NCI-H446 treated with DMSO at 0.1 percent for 48 hours (cell line): ENCODE measurements around the gene ANKS3.

Experiments used
- DNase-seq: peaks from one replicate; lab custom pipeline; 2025; lab: John Stamatoyannopoulos, UW

Gene ANKS3

GRCh38 chr16:4724661-4725270 is 9.3 kb downstream of the ANKS3 start:
- DNase-seq, result no peak

GRCh38 chr16:4723071-4723767 is 10.9 kb downstream of the ANKS3 start:
- no peak for DNase-seq

- DNase-seq, result no peak
Observed at GRCh38 chr16:4718466-4718865, 15.6 kb downstream of the ANKS3 start.

GRCh38 chr16:4714996-4715395 is 19.1 kb downstream of the ANKS3 start:
- DNase-seq, result no peak

DNA sequence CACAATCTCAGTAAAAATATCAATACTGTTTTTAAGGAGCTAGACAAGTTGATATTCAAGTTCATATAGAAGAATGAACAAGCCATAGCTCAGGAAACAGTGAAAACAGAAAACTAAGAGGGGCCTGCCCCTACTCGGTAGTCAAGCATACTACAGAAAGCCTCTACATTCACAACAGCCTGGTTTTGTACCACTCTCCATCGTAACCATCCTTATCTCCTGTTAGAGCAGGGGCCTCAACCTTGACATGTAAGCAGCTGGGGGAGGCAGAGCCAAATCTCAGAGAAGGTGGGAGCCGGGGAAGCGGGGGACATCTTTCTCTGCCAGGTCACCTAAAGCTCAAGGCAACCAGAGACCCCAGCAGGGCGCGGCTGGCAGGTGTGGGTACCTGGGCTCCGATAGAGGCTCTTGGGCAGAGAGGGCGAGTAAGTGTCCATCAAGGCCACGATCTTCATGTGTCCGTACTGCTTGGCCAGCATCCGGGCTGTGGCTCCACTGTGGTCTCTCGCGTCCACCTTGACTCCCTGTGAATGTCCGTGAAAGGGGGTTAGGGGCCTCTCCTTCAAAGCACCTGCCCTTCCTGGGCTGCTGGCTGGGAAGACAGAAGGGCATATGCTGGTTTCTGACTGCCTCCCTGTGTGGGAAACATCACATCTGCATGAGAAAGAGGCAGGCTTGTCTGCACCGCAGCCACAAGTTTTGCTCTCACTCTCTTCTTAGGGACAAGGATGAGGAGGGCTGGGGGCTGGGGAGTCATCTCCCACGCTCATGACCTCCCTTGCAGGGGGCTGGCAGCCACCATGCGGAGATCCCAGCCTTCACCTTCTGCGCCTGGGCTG is 20.2 kb downstream of the ANKS3 start:
- no peak for DNase-seq

- DNase-seq, result no peak
Observed at GRCh38 chr16:4709481-4709880, 24.6 kb downstream of the ANKS3 start.

GRCh38 chr16:4706871-4707270 is 27.2 kb downstream of the ANKS3 start:
- no peak for DNase-seq

DNA sequence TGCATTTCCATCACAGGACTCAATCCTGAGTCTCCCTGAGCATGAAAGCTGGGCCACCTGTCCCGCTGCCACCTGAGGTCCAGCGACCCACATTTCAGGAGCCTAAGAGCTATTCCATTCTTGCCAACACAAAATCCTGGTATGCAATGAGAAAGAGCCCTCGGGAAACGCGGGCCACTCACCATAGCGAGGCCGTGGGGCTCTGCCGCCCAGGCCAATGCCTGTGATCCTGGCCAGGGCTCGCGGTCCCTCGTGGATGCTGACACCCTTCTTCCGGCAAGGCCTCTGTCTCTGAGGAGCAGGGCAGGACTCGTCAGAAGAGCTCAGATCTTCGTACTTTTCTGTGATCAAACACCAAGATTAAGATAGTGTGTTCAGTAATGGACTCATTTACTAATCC is 29.2 kb downstream of the ANKS3 start:
- DNase-seq, result no peak

GRCh38 chr16:4704491-4704890 is 29.6 kb downstream of the ANKS3 start:
- DNase-seq, result no peak

GRCh38 chr16:4703906-4704305 is 30.2 kb downstream of the ANKS3 start:
- no peak for DNase-seq

- DNase-seq, result no peak
Observed at GRCh38 chr16:4702466-4702808, 31.6 kb downstream of the ANKS3 start.

GRCh38 chr16:4701791-4702465 is 32.1 kb downstream of the ANKS3 start:
- DNase-seq, result no peak

- no peak for DNase-seq
Observed at GRCh38 chr16:4700997-4701743, 32.9 kb downstream of the ANKS3 start.

DNA sequence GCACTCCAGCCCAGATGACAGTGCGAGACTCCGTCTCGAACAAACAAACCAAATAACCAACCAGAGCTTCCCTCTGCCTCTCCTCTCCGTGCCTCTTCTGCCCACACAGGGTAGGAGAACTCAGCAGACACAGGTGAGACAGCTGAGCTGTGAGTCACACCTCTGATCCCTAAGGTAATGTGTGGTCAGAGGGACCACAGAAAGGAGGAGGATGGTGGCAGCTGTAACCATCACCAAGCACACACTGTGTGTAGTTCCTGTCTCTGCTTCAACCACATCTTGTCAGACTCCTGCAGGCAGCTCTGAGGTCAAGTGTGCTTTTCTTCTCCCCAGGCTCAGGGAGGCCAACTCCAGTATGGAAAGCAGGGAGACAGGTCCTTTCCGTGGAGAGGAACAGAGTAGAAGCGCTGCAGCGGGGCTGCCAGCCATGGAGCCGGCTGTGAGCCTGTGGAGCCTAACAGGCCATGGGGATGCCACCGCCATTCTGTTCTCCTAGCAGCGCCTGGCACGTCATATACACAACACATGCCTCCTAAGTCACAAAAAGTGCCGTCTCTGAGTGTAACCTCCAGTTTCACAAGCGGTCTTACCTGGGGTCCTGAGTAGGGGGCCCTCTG is 33.6 kb downstream of the ANKS3 start:
- no peak for DNase-seq

DNA sequence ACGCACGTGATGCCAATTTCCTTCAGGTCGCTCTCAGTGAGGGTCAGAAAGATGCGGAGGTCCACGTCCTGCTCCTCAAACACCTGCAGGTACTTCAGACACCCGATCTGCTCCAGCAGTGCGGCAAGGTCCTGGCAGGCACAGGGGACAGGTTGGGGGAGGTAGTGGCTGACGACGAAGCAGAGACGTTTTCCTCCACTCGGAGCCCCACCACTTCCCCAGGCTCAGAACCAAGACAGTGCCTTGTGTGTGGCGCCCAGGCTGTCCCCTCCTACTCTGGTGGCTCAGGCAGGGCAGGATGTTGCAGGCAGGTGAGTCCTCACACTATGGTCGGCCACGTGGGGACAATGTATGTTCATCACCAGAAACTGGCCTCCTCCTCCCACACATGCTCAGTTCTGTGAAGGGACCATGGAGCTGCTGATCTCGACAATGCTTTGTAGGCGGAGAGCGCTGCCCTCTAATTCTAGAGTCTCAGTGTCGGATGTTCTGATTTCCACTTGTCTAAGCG is 35.0 kb downstream of the ANKS3 start:
- DNase-seq, result no peak

DNA sequence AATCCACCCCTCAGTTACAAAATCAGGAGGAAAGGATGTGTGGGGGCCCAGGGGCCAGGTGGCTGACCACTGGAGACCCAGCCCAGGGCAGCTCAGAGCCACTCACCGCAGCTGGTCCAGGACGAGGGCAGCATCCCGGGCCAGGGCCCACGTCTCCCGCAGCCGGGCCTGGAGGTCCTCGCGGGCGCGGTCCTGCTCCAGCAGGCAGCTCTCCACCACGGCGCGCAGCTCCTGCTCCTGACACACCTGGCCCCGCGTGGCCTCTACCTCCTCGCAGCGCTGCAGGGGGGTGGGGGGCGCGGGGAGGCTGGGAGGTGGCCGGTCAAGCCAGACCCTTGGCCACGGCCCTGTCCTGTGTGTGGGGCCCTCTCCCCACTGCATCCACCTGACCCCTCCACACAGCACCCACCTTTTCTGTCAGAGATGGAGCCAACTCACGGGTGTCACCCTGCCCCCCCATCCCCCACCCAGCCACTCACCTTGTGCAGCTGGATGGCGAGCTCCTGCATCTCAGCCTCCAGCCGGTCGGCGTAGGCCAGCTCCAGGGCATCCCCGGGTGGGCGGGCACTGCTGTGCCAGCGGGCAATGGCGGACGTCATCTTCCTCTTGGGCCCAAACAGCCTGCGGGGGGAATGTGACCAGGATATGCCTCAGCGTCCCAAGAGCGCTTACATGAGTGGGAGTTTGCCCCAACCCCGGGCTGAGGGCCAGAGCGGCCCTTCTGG is 35.6 kb downstream of the ANKS3 start:
- no peak for DNase-seq

- DNase-seq, result no peak
Observed at GRCh38 chr16:4697848-4698291, 36.2 kb downstream of the ANKS3 start.

DNA sequence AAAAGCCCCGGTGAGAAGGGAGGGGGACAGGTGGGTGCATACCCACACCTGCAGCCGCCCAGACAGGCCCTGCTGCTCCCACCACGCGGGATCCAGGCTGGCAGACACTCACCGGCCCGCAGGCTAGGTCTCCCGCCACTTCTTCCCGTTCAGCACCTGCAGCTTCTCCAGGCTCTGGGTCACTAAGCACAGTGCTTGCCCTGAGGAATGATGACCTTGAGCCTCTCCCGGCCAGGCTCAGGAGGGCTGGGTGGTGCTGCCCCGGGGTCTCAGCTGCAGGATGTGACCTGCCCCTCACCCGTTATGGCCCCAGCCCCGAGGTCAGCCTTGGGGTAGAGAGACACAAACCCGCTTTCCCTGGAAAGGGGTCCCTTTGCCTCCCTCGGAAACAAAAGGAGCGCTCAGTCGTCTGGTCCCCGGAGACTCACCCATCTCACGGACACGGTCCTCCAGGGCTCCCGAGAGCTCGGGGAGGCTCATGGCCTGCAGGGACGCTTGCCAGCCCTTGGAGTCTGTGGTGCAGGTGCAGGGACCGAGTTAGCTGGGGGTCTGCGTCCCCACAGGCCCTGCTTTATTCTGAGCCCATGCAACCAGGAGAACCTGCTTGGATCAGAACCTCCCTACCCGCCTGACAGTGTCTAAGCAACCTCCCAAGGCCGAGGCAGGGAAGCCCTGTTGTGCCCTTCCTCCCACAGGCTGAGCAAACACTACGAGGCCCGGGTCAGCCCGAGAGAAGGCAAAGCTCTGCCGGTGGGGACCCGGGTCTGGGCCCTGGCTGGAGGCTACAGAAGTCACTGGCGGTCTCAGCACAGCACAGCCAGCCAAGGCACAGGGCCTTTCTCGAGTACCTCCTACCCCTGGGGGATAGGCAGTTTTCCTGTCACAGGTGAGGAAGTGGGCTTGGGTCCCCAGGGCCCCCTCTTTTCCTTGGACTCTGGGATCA is 36.9 kb downstream of the ANKS3 start:
- DNase-seq, result no peak

GRCh38 chr16:4696172-4696904 is 37.7 kb downstream of the ANKS3 start:
- DNase-seq, result no peak
